Measurements from ENCODE around the gene NBPF3.

Gene NBPF3

DNA sequence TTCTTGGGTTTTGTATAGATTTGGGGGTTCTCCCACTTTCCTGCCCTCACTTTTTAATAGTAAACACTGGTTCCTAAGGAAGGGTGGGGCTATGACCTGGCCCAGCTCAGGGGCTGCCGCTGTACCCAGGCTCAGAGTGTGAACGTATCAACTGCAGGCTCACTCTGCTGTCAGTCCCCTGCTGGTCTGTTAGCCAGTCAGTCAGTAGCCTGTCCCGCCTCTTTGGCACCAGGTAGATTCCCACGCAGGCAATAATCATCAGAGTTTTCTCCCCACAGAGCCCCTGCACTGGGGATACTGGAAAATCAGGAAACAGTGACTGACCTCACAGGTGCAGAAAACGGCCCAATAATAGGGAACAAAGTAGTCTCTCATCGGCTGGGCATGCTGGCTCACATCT is 54.3 kb downstream of the NBPF3 start:
- no peak for DNase-seq (ENCODE audit: low spot score)

DNA sequence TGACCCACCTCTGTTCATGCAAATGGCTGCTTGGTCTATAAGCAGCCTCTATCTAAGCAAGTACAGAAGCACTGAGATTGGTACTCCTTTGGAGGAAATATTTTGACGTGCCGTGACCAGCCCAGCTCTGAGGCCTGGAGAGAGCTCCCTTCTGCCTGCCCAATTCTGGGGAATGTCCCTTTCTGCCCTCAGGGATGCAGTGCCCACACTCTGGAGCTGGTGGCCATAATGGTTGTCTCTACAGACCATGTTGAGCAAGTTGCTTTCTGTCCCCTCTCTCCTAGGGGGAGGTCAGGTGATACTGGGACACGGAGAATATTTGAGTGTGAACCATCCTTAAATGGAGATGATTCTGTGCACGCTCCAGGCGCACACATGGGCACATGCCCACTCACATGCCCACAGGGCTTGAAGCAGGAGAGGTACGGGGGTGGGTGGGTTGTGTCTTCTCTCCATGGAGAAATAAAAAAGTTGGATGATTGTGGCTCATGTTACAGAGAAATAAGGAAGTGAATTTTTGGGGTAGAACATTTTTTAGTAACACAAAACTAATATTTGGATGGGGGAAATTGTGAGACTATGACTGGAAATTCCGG is 55.4 kb downstream of the NBPF3 start:
- no peak for DNase-seq (ENCODE audit: low spot score)

DNA sequence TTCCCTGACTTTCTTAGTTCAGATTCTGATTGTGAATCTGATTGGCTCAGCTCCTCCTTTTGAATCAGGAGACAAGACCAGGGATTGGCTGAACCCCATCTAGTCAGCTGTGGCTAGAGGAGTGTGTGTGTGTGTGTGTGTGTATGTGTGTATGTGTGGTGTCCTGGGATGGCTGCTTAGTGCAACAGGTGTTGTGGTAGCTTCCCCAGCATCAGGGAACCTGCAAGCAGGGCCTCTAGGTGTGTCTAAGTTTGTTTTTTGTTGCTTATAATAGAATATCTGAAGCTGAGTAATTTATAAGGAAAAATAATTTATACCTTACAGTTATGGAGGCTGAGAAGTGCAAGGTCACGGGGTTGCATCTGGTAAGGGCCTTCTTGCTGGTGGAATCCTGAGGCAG is 56.1 kb downstream of the NBPF3 start:
- no peak for DNase-seq (ENCODE audit: low spot score)

DNA sequence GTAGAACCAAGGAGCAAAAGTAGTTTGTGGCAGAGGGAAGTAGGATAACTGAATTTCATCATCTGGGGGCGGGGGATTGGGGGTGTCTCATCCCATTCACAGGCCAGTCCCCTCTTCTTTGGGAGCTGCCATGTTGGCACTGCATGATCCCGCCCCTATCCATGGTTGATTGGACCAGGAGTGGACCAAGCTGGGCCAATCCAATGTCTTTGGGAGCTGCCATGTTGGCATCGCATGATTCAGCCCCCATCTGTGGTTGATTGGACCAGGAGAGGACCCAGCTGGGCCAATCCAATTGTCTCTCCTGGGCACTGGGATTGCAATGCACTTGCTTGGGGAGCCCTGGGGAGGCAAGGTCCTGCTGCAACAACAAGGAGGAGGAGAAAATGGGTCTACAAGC is 56.9 kb downstream of the NBPF3 start:
- no peak for DNase-seq (ENCODE audit: low spot score)

DNA sequence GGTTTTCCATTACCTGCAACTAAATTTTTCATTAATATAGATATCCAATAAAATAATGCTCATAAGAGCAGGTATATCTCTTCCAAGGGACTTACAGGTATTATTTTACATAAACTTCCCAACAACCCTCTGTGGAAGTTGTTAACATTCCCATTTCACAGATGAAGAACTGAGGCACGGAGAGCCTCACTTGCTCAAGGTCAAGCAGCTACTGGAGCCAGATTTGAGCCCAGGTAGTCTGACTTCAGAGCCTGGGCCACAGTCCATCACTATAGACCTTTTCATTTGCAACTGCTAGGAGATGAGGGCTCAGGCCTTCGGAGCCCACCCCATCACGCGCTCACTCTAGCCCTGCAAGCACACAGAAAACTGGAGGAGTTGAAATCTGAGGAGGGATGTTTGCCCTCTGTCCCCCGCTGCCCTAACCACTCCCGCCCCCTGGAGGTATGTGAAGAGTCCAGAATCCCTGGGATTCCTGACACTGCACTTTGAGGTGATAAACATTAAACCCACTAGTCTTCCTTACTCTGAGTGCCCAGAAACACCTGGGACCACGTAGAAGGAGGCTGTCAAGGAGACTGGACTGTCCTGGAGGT is 57.6 kb downstream of the NBPF3 start:
- DNase-seq (ENCODE audit: low spot score), result no peak

DNA sequence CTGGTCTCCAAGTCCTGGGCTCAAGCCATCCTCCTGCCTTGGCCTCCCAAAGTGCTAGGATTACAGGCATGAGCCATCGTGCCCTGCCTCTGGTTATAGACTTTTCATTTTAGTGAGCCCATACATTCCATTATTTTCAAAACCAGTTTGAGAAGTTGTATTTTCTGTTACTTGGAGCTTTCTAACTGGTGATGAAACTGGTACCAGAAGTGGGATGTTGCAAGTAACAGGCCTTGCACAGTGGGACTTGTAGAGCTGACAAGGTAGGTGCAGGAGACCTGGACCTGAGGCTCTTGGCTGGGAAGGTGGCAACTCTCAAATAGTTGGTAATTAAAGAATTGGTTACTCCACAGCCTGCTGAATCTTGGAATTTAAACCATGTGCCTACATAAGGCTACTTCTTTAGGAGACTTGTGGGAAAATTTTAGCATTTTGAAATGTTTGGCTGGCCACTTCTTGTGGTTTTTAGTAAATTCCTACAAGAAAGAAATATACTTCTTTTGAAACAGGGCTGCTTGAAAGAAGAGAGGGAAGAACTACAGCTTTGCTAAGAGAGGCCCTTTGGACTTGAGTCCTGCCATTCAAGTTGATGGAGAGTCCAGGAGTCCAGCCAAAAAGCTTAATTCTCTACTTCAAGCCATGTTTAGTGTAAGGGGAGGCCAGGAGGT is 59.5 kb downstream of the NBPF3 start:
- no peak for DNase-seq (ENCODE audit: low spot score)

DNA sequence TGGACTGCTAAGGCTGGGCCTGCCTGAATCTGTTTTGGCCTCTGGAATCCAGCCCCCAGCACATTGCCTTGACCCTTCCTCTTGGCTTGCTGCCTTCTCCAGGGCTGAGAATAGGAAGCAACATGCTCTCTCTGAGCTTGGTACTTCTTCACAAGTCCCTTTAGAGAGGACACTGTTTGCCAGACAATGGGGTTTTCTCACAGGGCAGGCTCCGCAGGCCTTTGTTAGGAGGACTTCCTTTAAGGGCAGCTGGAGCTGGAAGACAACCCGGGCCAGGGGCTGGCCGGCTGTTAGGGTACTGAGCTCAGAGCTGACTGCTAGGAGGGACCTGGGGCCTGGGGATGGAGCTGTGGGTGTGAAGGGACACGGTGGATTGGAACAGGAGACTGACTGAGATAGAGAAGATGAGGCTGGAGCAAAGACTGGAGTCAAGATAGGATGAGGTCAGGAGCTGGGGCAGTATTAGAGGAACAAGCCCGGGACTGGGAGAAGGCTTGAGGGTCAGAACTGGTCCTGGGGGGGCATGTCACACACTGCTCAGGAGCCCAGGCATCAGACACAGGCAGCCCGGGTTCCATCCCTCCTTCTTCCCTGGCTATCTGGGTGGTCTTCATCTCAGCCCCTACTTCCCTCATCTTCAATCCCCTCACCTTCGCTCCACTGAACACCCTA is 63.9 kb downstream of the NBPF3 start:
- no peak for DNase-seq (ENCODE audit: low spot score)

DNA sequence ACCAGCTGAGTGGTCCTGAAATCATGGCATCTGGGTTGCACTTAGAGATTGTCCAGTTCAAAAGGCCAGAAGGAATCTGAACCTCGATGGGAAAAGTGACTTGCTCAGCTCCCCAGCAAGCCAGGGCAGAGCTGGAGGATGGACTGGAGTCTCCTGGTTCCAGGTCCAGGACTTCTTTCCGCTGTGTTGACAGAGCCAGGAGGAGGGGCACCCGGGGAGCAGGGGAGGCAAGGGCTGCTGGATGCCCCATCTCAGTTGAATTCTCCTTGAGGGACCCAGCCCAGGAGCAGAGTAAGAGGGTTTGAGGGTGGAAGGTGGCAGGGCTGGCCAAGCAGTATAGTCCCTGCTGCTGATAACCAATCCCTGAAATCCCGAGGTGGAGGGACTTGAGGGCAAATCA is 66.9 kb downstream of the NBPF3 start:
- no peak for DNase-seq (ENCODE audit: low spot score)

DNA sequence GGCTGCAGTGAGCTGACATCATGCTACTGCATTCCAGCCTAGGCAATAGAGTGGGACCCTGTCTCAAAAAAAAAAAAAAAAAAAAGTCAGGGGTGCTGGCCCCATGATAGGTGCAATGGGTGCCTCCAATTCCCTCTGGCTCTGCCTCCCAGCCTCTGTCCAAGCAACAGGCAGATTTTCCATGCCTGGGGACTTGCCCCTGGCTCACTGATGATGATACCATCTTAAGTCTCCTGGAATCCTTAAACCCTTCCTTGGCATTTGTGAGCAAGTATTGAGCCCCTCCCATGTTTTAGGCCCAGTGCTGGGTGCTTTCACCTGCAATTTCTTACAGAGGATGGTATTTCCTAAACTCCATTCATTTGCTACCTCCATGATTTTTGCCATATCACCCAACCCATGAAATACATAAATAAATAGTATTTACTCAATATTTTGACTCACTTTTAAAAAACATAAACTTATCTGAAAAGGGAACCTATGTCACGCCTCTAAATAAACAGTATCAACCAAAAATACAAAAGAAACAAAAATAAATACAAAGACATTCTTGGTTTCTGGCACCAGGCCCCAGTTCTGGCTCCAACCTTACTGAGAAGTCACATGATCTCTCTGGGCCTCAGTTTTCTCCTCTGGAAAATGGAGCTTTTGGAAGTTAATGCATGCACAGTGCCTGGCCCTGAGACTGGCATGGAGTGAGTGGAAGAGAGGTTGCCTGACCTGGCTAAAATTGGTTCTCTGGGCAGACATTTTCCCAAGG is 67.8 kb downstream of the NBPF3 start:
- no peak for DNase-seq (ENCODE audit: low spot score)

DNA sequence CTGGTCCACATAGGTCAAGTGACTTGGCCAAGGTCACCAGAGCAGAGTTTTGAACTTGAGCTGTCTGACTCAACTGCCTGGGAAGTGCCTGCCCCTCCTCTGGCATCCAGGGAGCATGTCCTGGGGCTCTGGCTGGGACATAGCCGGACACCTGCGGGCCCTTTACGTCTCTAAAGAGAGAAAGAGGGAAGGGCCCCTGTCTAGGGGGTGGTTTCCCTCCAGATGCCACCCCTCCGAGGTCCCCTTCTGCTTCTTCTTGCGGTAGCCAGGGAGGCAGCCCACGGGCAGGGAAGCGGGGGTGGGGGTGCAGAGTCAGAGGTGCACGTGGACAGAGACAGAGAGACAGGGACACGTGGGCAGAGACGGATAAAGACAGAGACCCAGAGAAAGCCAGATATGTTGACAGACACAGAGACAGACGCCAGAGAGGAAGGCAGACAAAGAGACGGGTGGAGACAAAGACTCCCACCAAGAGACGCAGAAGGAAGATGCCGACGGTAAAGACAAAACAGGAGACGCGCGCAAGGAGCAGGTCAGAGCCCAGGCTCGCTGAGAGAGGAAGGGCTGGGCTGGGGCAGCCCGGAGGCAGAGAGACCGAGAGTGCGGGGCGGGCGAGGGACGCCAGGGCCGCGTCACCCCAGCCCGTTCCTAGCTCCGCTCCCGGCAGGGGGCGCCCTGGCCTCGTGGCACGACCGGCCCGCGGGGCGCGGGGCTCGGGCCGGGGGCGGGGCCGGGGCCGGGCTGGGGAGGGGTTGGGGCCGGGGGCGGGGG is 68.8 kb downstream of the NBPF3 start:
- DNase-seq (ENCODE audit: low spot score), result peak; percentile 37

DNA sequence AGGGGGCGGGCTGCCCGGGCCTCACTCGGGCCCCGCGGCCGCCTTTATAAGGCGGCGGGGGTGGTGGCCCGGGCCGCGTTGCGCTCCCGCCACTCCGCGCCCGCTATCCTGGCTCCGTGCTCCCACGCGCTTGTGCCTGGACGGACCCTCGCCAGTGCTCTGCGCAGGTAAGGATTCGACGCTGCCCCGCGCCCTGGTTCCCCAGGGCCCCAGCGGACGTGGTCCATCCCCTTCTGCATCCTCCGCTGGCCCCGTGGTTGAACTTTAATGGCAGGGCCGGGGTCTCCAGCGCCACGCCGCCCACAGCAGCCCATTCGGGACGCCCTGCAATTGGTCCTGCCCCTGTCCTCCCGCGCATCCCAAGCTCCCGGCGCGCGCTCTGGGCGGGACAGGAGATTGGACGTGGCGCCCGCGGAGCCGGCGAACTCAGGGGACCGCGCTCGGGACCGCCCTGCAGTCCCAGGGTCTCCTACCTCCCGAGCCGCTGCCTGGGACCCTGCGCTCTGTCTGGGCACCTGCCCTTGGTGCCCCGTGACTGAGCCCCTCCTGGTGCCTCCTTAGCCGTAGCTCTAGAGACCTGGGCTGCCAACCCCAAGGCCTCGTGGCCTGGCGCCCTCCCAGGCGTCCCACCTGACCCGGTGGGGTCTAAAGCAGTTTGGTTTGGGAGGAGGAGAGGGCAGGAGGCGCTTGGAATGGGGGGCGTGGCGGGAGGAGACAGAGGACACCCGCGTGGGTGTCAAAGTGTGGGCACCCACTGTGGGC is 69.6 kb downstream of the NBPF3 start, which contains the start of gene ALPL:
Gene ALPL (plus strand): TSS at position 73 of the 762 bp plus-strand sequence. CDS start 44,659 bp downstream, outside the sequence.
- DNase-seq (ENCODE audit: low spot score), result no peak

DNA sequence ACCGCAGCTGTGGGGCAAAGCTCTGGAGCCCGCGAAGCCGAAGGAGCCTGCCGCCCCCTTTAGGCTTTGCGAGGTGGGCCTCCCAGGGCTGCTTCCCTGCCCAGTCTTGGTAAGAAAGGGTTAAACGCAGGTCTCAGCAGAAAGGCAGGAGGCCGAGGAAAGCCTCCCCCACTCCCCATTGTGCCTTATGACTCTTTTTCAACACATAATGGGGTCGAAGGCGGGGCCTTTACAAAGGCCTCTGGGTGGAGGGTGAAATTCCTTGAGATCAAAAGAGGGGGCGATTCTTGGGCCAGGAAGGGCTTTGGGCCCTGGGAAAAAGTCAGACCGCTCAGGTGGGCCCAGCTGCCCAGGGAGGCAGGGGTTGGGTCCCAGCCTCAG is 70.2 kb downstream of the NBPF3 start:
- DNase-seq (ENCODE audit: low spot score), result no peak

DNA sequence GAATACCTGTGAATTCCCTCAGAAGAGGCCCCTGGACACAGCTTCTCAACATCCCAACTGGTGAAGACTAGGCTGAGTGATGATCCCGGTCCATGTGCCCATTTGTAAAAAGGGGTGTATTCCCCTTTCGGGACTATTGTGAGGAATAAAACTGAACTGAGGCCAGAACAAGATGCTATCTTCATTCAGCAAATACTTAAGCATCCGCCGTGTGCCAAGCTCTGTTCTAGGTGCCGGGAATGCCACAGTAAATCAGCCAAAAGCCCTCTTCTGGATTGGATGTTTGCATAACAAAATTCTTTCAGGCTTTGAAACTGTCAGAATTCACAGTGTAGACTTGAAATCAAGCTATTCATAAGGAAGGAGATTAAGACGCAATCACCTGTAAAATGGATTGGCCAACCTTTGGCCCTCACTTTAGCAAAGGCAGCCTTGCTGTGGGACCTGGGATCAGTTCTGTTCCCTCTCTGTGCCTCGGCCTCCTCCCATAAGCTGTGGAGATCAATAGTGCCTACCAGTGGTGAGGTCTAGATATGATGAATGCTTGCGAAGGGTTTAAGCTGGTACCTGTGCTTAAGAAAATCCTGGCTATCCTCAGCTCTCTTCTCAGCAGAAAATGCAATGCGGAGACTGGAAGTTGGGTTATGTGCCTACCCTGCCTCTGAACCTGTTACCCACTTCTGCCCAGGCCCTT is 71.1 kb downstream of the NBPF3 start:
- DNase-seq (ENCODE audit: low spot score), result no peak

DNA sequence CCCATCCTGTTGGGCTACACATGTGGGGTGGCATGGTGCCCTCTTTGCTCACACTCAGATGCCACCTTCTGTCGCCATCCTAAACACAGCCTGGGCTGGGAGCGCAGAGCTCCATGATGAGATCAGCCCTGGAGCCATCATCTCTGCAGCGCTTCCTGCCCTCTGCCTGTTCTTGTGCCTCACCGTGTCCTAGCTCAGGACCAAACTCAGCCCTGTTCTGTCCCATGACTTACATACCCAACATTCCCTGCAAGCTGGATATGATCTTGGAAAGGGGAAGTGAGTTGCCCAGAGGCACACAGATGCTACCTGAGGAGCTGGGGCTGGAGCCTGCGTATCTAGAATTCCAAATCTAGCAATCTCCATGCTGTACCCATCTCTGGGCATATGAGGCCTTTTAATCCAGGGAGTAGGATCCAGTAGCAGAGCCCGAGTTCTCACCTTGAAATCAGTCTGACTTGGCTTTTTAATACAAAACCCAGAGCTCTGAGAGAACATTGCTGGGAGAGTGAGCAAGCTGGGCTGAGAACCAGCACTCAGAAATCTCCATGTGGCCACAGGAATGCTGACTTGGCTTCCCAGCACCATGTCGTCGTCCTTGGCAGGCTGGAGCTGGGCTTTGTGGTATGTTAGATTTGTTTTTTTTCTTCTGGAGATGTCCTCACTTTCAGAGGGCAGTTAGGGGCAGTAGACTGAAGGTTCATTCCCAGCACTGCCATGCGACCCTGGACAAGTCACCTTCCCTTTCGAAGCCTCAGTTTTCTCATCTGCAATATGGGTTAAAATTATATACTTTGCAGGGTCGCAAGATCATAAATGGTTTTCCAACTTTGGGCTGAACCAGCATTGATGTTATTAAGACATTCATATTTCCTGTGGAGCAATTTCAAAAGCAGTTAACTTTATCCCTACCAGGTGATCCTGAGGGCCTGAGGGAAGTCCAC is 71.9 kb downstream of the NBPF3 start:
- no peak for DNase-seq (ENCODE audit: low spot score)

DNA sequence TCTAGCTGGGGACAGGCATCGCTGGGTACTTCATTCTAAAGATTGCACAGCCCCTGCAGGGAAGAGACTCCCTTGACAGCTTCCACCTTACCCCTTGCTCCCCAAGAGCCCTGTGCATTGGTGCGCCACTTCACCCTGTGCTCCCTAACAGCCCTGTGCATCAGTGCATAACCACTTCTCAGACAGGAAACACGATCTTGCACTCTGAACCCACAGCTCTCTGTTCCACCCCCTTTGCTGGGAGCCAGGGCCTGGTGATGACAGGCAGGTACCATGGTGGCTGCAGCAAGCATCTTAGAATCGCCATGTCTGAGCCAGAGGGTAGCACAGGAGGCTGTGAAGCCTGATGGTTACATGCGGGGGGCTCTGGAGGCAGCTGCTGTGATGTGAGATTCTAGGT is 74.3 kb downstream of the NBPF3 start:
- DNase-seq (ENCODE audit: low spot score), result no peak

DNA sequence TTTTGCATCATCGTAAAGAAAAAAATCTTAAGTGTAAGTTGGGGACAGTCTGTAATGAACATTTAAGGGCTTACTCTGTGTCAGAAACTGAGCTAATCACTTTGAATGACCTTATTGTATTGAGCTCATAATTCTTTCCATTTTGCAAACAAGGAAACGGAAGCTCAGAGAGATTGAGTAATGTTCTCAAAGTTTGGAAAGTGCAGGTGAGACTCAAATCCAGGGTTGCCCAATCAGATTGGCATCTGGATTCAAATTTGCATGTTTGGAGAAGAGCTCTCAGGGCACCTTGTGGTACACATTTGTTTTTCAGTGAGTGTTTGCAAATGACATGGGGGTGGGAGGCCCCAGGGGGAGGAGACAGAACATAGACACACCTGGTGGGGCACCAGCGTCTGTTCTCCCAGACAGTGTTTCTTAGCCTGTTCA is 77.2 kb downstream of the NBPF3 start:
- no peak for DNase-seq (ENCODE audit: low spot score)

DNA sequence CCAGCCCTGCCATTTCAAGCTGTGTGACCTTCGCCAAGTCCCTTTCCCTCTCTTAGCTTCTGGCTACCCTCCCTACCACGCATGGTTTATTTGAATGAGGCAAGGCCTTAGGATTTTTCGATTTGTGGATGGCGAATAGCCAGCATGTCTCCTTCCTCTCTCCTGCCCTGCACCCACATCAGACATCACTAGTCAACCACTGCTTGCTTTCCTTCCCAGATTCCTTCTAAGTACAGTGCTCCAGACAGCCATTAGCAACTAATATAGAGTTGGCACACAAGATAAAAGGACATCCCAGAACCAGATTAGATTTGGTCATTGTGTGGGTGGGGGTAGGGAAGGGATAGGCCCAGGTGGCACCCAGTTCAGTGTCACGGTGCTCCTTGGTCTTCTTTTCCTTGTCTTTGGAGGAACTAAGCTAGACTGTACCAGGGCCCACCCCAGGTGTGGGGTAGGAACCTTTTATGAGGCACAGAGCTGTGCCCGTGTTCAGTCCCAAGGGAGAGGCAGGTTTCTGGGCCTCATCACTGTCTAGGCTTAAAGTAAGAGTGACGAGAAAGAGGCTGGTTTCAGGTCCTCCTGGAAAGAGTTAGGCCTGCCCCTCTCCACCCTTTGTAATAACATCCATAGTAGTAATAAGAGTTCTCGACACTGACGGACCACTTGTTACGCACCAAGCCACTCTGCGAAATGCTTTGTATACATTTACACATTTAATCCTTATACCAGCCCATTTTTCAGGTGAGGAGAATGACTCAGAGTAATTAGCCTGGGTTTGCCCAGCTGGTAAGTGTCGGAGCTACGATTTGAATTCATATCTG is 77.9 kb downstream of the NBPF3 start:
- DNase-seq (ENCODE audit: low spot score), result no peak

DNA sequence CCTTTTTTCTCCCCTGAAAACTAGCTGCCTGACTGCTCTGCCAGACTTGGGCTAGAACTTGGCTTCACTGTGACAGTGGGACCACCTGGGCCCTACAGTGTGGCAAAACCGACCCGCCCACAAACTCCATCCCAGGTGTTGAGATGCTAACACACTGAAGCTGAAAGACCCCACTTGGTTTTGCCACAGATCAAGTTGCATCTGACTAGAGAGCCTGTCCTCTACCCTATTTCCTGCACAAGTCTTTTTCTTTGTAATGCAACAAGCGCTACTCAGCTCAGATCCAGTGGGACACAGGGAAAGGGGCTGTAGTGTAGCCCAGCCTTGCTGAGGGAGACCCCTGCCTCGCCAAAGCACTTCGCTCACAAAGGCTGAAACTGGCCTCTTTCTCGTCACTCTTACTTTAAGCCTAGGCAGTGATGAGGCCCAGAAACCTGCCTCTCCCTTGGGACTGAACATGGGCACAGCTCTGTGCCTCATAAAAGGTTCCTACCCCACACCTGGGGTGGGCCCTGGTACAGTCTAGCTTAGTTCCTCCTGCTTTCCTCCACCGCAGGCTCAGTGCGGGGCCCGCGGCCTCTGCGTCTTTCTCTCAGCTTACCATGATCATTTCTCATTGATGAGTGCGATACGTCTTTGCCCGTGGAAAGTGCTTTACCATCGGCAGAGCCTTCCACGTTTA is 79.0 kb downstream of the NBPF3 start:
- DNase-seq (ENCODE audit: low spot score), result no peak

All from kidney capillary endothelial cell (primary cell).